HepG2 (cell line): Measurements from ENCODE around the gene PHF8. TPM values are rescaled to one million over a fixed set of nuclear protein-coding genes. Genes with fewer than 3 reads are reported as not detected.

Source experiments
- ATAC-seq: fragments of 200-7000 bp; cut with Tn5 transposase; 3 replicates; pipeline ENCODE4 v1.9.1; 2020; ENCODE audit warnings: mild to moderate bottlenecking, moderate library complexity
- BruUV-seq: library from RNA; stranded (reverse); fragments of 400-500 nt; replicated peaks from 2 replicates; lab custom pipeline; 2021; lab: Mats Ljungman, UMichigan
- CTCF ChIA-PET: fragments of 300-600 bp; formaldehyde crosslinking; extraction: SDS; loops from one replicate; lab custom pipeline; 2021; ENCODE audit warnings: low total read pairs, inconsistent platforms, low intra/inter-chr PET ratio; lab: Yijun Ruan, JAX
- POLR2A ChIA-PET: fragments of 350-600 bp; sonication (Branson Sonifier 250); formaldehyde crosslinking; loops from one replicate; lab custom pipeline; 2020; ENCODE audit warnings: antibody characterized with exemption, inconsistent platforms; lab: Yijun Ruan, JAX
- DNase-seq: peaks from one replicate; pipeline ENCODE4 v3.0.0-alpha.2; 2015; ENCODE audit warnings: low spot score
- FAIRE-seq: peaks from 3 replicates; lab custom pipeline; 2011; peaks lifted over from hg19 to GRCh38; lab: Jason Lieb, UNC
- H2AFZ ChIP-seq: one replicate; pipeline ENCODE4 v1.6.1; 2011; ENCODE audit warnings: low read length, inconsistent platforms
- H3K27ac ChIP-seq: fragments of 300-600 bp; 3 replicates; pipeline ENCODE4 v1.8.0; 2011; ENCODE audit warnings: mixed run types, mild to moderate bottlenecking, mixed read lengths, low read length, inconsistent platforms; ENCODE audit not compliant: insufficient read depth; ENCODE audit errors: extremely low read length
- H3K27me3 ChIP-seq, 2 experiments: fragments of 200-600 bp in 1 of 2; 2 replicates in 1 of 2; 3 replicates in 1 of 2; pipeline versions ENCODE4 v1.6.0 to v1.8.0; 2011; ENCODE audit warnings: low read length in 2 of 2, mild to moderate bottlenecking in 2 of 2, moderate library complexity in 2 of 2, inconsistent platforms in 1 of 2; ENCODE audit not compliant: insufficient read depth in 2 of 2, control insufficient read depth in 1 of 2
- H3K36me3 ChIP-seq, 2 experiments: fragments of 200-600 bp in 1 of 2; replicated peaks in 1 of 2; 2 replicates in 1 of 2; 3 replicates in 1 of 2; pipeline versions ENCODE4 v1.5.1 to v1.8.0; 2011; ENCODE audit warnings: low read length in 2 of 2, inconsistent platforms in 1 of 2; ENCODE audit not compliant: insufficient read depth in 2 of 2, control insufficient read depth in 1 of 2
- H3K4me1 ChIP-seq: 2 replicates; pipeline ENCODE4 v1.5.1; 2012; ENCODE audit warnings: low read length, inconsistent platforms; ENCODE audit not compliant: insufficient read depth
- H3K4me2 ChIP-seq: 2 replicates; pipeline ENCODE4 v1.6.0; 2011; ENCODE audit warnings: low read depth, low read length, inconsistent platforms
- H3K4me3 ChIP-seq, 3 experiments: fragments of 200-600 bp in 1 of 3; sonication (generic), shearing (Covaris generic) in 1 of 3; replicated peaks in 1 of 3; 2 replicates each; pipeline ENCODE4 v1.5.1; 2011 to 2016; ENCODE audit warnings: low read length in 3 of 3, inconsistent platforms in 2 of 3, low read depth in 2 of 3, mild to moderate bottlenecking in 2 of 3, control low read depth in 1 of 3, mixed read lengths in 1 of 3; ENCODE audit not compliant: insufficient read depth in 1 of 3
- H3K79me2 ChIP-seq: one replicate; pipeline ENCODE4 v1.6.1; 2011; ENCODE audit warnings: low read length, inconsistent platforms; ENCODE audit not compliant: insufficient read depth
- H3K9ac ChIP-seq: 2 replicates; pipeline ENCODE4 v1.6.0; 2011; ENCODE audit warnings: mild to moderate bottlenecking, low read depth, low read length, inconsistent platforms; ENCODE audit not compliant: insufficient read depth
- H3K9me3 ChIP-seq: 2 replicates; pipeline ENCODE4 v1.5.1; 2012; ENCODE audit warnings: mild to moderate bottlenecking, low read length
- H4K20me1 ChIP-seq: 2 replicates; pipeline ENCODE4 v1.6.0; 2011; ENCODE audit warnings: inconsistent platforms, mild to moderate bottlenecking, low read length, moderate library complexity; ENCODE audit not compliant: insufficient read depth
- HMGXB3 ChIP-seq: sonication (generic); formaldehyde crosslinking; IDR thresholded peaks from 2 replicates; pipeline ENCODE4 v1.4.0; 2020; ENCODE audit warnings: missing genetic modification reagents, borderline replicate concordance
- HNRNPLL ChIP-seq: fragments of 200-400 bp; formaldehyde crosslinking; IDR thresholded peaks from 2 replicates; pipeline ENCODE4 v1.6.1; 2017; ENCODE audit warnings: mild to moderate bottlenecking, low read depth, low read length; ENCODE audit not compliant: poor library complexity, severe bottlenecking
- HOXA3 ChIP-seq: sonication (generic); formaldehyde crosslinking; IDR thresholded peaks from 2 replicates; pipeline ENCODE4 v1.5.0; 2020; ENCODE audit warnings: missing genetic modification reagents
- JARID2 ChIP-seq: sonication (generic); formaldehyde crosslinking; IDR thresholded peaks from 2 replicates; pipeline ENCODE4 v1.8.1; 2023; ENCODE audit warnings: missing genetic modification reagents, inconsistent platforms; ENCODE audit not compliant: insufficient replicate concordance
- MYC ChIP-seq: sonication (generic); formaldehyde crosslinking; IDR thresholded peaks from 2 replicates; pipeline ENCODE4 v1.9.0; 2021; ENCODE audit warnings: missing genetic modification reagents, borderline replicate concordance
- NFIB ChIP-seq: sonication (generic); formaldehyde crosslinking; IDR thresholded peaks from 2 replicates; pipeline ENCODE4 v1.9.0; 2021; ENCODE audit warnings: missing genetic modification reagents, mild to moderate bottlenecking, borderline replicate concordance
- SMAD3 ChIP-seq: sonication (generic); formaldehyde crosslinking; IDR thresholded peaks from 2 replicates; pipeline ENCODE4 v1.4.0; 2020; ENCODE audit warnings: missing genetic modification reagents
- TCF12 ChIP-seq, 2 experiments: fragments of 450-650 bp in 1 of 2; sonication (generic) in 1 of 2; formaldehyde crosslinking in 1 of 2; IDR thresholded peaks; 2 replicates each; pipeline versions ENCODE4 v1.6.1 to v1.8.0; 2017 to 2022; ENCODE audit warnings: antibody characterized with exemption in 1 of 2, mild to moderate bottlenecking in 1 of 2, missing genetic modification reagents in 1 of 2, moderate library complexity in 1 of 2
- UBTF ChIP-seq: sonication (generic); formaldehyde crosslinking; IDR thresholded peaks from 2 replicates; pipeline ENCODE4 v1.4.0; 2020; ENCODE audit warnings: mild to moderate bottlenecking, missing genetic modification reagents
- WGBS: methylation state at CpG from one replicate; pipeline ENCODE4 v1.1.6; 2017; ENCODE audit warnings: low lambda C conversion rate; 5-methylcytosine and 5-hydroxymethylcytosine counted together
- in situ Hi-C: cut with HindIII; loops from 2 replicates; pipeline ENCODE4 v1.10.0; 2017; ENCODE audit warnings: low pct_unique_long_range_greater_than_20kb; ENCODE audit not compliant: extremely low pct_ligation_motif_present
- intact Hi-C: fragments of 100-400 bp; cut with micrococcal nuclease; formaldehyde crosslinking; loops from one replicate; pipeline ENCODE4 v1.10.0; 2022; ENCODE audit not compliant: unreplicated experiment
- polyA plus RNA-seq, 8 experiments: library from polyadenylated mRNA; depleted of rRNA in 3 of 8; stranded (reverse) in 7 of 8; unstranded in 1 of 8; fragments of >200 nt; fragmentation: Illumina TruSeq in 4 of 8; extraction: Trizol in 4 of 8; gene quantifications; 2 replicates each; pipeline versions ENCODE4 v1.2.1 to v1.2.3, GENCODE V29; 2011 to 2016; ENCODE audit warnings: low read depth in 4 of 8, missing spikeins in 1 of 8, mixed read lengths in 1 of 8; ENCODE audit not compliant: insufficient read depth in 1 of 8
- total RNA-seq, 5 experiments: library from RNA; depleted of rRNA; stranded (reverse); fragments of >200 nt; fragmentation: Illumina TruSeq; extraction: Trizol; gene quantifications; 2 replicates each; pipeline ENCODE4 v1.2.3, GENCODE V29; 2016; ENCODE audit warnings: low read depth in 1 of 5

Gene PHF8
- total and polyA plus RNA-seq, 2 of the 13 experiments (the other 11 are each of a cell fraction or from before 2014, with no cell fraction given), result 15.5 to 19.1 TPM

GRCh38 chrX:54093159-54093558 lies 48.9 kb upstream of the PHF8 start:
- Histone ChIP-seq H3K27ac (no peak overlapping the region), H2AFZ (no peak overlapping the region), H3K4me2 (no peak overlapping the region), H3K4me1 (0 out of 2 replicates have a peak, but pooled peaks cover 10% of the 10 kb centered on the region), H3K9me3 (no peaks in the 10 kb centered on the region), H3K4me3 (no peak overlapping the region), H3K79me2 (no peaks in the 10 kb centered on the region), H3K27me3 (no peaks in the 10 kb centered on the region), H3K9ac (no peak overlapping the region), H3K36me3 (no peaks in the 10 kb centered on the region), H4K20me1 (no peaks in the 10 kb centered on the region)
- intact Hi-C loops, result loop anchor here (10.0 kb wide), 1 partner anchor 48 kb away; the partner anchor contains the start of gene PHF8
- TF ChIP-seq JARID2 (CRISPR knock-in tag) (no peak), HOXA3 (CRISPR knock-in tag) (no peak), HNRNPLL (no peak), MYC (no peak), NFIB (CRISPR knock-in tag) (no peak), HMGXB3 (CRISPR knock-in tag) (no peak), SMAD3 (CRISPR knock-in tag) (no peak), UBTF (CRISPR knock-in tag) (no peak), TCF12 (IDR thresholded peaks at IDR 0.05) (no peak), TCF12 (CRISPR knock-in tag; IDR thresholded peaks at IDR 0.05) (no peak)
- in situ Hi-C loops, result no loop called here
- FAIRE-seq, result no peak
- BruUV-seq, result no TSS peak
- CTCF ChIA-PET, result no interaction called here
- POLR2A ChIA-PET, result interaction anchor here (1.1 kb wide), 1 partner anchor 49 kb away, joined by 3 read pairs; the partner anchor contains the start of gene PHF8
- DNase-seq, result no peak
- WGBS, result 75% methylated on average over 1 of the region's 1 CpG
- no peak for ATAC-seq
